ENCODE data around the gene SMCR8.
"Not testable (repeated sequence)": the region's sequence is repeated elsewhere in the genome, so short reads cannot be mapped to it uniquely, and the experiment has no call there.

The SMCR8 gene

GRCh38 chr17:18285296-18285695 is 29.8 kb upstream of the SMCR8 start:
- no peak overlapping the region for H3K9ac ChIP-seq (ENCODE audit: low read length)
- H3K27ac ChIP-seq (ENCODE audit: low read length), result no peak overlapping the region
- H3K36me3 ChIP-seq (replicated peaks; ENCODE audit: insufficient read depth, low read length), result peaks cover 8% of the 10 kb centered on the region
- H3K9me3 ChIP-seq (replicated peaks; ENCODE audit: insufficient read depth, low read length), result no peaks in the 10 kb centered on the region
- H3K4me2 ChIP-seq (ENCODE audit: low read depth, low read length), result no peak overlapping the region
- no peaks in the 10 kb centered on the region for H3K27me3 ChIP-seq (replicated peaks; ENCODE audit: insufficient read depth, low read length)
- no peak overlapping the region for H2AFZ ChIP-seq (ENCODE audit: low read length)
- no peak overlapping the region for H3K4me3 ChIP-seq (ENCODE audit: low read length)
- H3F3A ChIP-seq (ENCODE audit: insufficient read depth, low read length), result no peaks in the 10 kb centered on the region
- H4K20me1 ChIP-seq (ENCODE audit: insufficient read depth, low read length), result no peaks in the 10 kb centered on the region
- 0 out of 2 replicates have a peak, but pooled peaks cover 7% of the 10 kb centered on the region for H3K79me2 ChIP-seq (ENCODE audit: low read length)
- no peak for DNase-seq
- TF ChIP-seq, protein P1, sequence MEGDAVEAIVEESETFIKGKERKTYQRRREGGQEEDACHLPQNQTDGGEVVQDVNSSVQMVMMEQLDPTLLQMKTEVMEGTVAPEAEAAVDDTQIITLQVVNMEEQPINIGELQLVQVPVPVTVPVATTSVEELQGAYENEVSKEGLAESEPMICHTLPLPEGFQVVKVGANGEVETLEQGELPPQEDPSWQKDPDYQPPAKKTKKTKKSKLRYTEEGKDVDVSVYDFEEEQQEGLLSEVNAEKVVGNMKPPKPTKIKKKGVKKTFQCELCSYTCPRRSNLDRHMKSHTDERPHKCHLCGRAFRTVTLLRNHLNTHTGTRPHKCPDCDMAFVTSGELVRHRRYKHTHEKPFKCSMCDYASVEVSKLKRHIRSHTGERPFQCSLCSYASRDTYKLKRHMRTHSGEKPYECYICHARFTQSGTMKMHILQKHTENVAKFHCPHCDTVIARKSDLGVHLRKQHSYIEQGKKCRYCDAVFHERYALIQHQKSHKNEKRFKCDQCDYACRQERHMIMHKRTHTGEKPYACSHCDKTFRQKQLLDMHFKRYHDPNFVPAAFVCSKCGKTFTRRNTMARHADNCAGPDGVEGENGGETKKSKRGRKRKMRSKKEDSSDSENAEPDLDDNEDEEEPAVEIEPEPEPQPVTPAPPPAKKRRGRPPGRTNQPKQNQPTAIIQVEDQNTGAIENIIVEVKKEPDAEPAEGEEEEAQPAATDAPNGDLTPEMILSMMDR (IDR thresholded peaks at IDR 0.05; ENCODE audit: low read length), result no peak
- TF ChIP-seq EZH2 (optimal IDR thresholded peaks at IDR 0.05; ENCODE audit: low read depth, low read length) (no peak), EZH2phosphoT487 (IDR thresholded peaks at IDR 0.05; ENCODE audit: low read length) (no peak)
- no peaks in the 10 kb centered on the region for H3K4me1 ChIP-seq (ENCODE audit: low read length)
- no peaks in the 10 kb centered on the region for H3K9me2 ChIP-seq (replicated peaks; ENCODE audit: insufficient read depth, low read length)

- Histone ChIP-seq H3F3A (ENCODE audit: insufficient read depth, low read length) (no peaks in the 10 kb centered on the region), H3K36me3 (replicated peaks; ENCODE audit: insufficient read depth, low read length) (no peaks in the 10 kb centered on the region), H3K4me2 (ENCODE audit: low read depth, low read length) (no peak overlapping the region), H3K27ac (ENCODE audit: low read length) (no peak overlapping the region), H3K9me3 (replicated peaks; ENCODE audit: insufficient read depth, low read length) (no peaks in the 10 kb centered on the region), H3K9ac (ENCODE audit: low read length) (no peak overlapping the region), H3K9me2 (replicated peaks; ENCODE audit: insufficient read depth, low read length) (no peaks in the 10 kb centered on the region), H3K4me1 (ENCODE audit: low read length) (no peaks in the 10 kb centered on the region), H4K20me1 (ENCODE audit: insufficient read depth, low read length) (no peaks in the 10 kb centered on the region), H3K79me2 (ENCODE audit: low read length) (no peaks in the 10 kb centered on the region), H2AFZ (ENCODE audit: low read length) (no peak overlapping the region), H3K4me3 (ENCODE audit: low read length) (no peak overlapping the region), H3K27me3 (replicated peaks; ENCODE audit: insufficient read depth, low read length) (no peaks in the 10 kb centered on the region)
- DNase-seq, result no peak
- TF ChIP-seq EZH2 (optimal IDR thresholded peaks at IDR 0.05; ENCODE audit: low read depth, low read length) (no peak), EZH2phosphoT487 (IDR thresholded peaks at IDR 0.05; ENCODE audit: low read length) (no peak)
- TF ChIP-seq, protein P1 (IDR thresholded peaks at IDR 0.05; ENCODE audit: low read length), result no peak
Observed at GRCh38 chr17:18291718-18292540, 23.2 kb upstream of the SMCR8 start.

DNA sequence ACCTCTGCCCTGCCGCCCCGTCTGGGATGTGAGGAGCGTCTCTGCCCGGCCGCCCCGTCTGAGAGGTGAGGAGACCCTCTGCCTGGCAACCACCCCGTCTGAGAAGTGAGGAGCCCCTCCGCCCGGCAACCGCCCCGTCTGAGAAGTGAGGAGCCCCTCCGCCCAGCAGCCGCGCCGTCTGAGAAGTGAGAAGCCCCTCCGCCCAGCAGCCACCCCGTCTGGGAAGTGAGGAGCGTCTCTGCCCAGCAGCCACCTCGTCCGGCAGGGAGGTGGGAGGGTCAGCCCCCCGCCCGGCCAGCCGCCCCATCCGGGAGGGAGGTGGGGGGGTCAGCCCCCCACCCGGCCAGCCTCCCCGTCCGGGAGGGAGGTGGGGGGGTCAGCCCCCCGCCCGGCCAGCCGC is 17.0 kb upstream of the SMCR8 start:
- not testable (repeated sequence) for H3K27ac ChIP-seq (ENCODE audit: low read length); H3K79me2 ChIP-seq (ENCODE audit: low read length); H3K9me2 ChIP-seq (replicated peaks; ENCODE audit: insufficient read depth, low read length); H3K9me3 ChIP-seq (replicated peaks; ENCODE audit: insufficient read depth, low read length); DNase-seq; H4K20me1 ChIP-seq (ENCODE audit: insufficient read depth, low read length); H3K4me1 ChIP-seq (ENCODE audit: low read length); H3K4me2 ChIP-seq (ENCODE audit: low read depth, low read length); H2AFZ ChIP-seq (ENCODE audit: low read length); H3F3A ChIP-seq (ENCODE audit: insufficient read depth, low read length); H3K36me3 ChIP-seq (replicated peaks; ENCODE audit: insufficient read depth, low read length); H3K27me3 ChIP-seq (replicated peaks; ENCODE audit: insufficient read depth, low read length); H3K4me3 ChIP-seq (ENCODE audit: low read length); H3K9ac ChIP-seq (ENCODE audit: low read length)

Measured in MM.1S (cell line).